GM12801 (cell line): Measurements from ENCODE around the gene PPP1R8.

ENCODE experiments used
- TF ChIP-seq, protein P1 (sequence below): IDR thresholded peaks from one replicate; pipeline ENCODE4 v1.5.1; 2011; ENCODE audit warnings: control low read depth; ENCODE audit not compliant: insufficient read length; ENCODE audit errors: extremely low read depth

Gene PPP1R8

DNA sequence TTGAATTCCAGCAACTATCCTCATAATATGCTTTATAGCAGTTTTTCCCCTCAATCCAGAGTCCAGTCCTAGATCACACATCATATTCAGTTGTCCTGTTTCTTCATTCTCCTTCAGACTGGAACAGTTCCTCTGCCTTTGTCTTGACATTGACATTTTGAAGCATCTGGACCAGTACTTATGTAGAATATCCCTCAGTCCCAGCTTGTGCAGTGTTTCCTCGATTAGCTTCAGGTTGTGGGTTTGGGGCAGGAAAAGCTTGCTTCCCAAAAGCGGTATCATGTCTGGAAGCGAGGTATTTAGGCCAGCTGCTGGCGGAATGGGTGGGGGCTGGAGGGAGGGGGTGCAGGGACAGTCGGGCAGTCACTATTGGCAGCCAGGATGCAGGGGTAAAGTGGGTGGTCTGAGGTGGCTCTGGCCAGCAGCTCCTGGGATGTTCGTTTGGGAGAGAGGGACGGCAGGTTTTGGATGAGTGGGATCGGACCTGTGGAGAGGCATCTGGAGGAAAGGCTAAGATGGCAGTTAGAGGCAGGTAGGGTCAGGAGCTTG, 48.3 kb downstream of the PPP1R8 start:
- TF ChIP-seq, protein P1, sequence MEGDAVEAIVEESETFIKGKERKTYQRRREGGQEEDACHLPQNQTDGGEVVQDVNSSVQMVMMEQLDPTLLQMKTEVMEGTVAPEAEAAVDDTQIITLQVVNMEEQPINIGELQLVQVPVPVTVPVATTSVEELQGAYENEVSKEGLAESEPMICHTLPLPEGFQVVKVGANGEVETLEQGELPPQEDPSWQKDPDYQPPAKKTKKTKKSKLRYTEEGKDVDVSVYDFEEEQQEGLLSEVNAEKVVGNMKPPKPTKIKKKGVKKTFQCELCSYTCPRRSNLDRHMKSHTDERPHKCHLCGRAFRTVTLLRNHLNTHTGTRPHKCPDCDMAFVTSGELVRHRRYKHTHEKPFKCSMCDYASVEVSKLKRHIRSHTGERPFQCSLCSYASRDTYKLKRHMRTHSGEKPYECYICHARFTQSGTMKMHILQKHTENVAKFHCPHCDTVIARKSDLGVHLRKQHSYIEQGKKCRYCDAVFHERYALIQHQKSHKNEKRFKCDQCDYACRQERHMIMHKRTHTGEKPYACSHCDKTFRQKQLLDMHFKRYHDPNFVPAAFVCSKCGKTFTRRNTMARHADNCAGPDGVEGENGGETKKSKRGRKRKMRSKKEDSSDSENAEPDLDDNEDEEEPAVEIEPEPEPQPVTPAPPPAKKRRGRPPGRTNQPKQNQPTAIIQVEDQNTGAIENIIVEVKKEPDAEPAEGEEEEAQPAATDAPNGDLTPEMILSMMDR = no peak

DNA sequence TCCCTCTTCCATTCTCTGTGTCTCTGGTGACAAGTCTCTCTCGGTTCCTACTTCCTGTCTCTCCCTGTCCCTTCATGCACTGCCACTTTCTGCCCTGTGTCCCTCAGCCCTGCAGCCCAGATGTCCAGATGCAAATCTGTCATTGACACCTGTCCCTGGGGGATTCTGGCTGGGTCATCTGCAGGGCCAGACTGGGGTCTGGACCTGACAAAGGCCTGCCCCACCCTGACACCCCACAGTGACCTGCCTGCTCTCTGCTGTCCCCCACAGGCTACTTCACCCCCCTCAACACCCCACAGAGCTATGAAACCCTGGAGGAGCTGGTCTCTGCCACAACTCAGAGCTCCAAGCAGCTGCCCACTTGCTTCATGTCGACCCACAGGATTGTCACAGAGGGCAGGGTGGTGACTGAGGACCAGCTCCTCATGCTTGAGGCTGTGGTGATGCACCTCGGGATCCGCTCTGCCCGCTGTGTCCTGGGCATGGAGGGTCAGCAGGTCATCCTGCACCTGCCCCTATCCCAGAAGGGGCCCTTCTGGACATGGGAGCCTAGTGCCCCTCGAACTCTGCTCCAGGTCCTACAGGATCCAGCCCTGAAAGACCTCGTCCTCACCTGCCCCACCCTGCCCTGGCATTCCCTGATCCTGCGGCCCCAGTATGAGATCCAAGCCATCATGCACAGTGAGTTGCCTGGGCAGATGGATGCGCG, 48.9 kb downstream of the PPP1R8 start:
- TF ChIP-seq, protein P1 = no peak

DNA sequence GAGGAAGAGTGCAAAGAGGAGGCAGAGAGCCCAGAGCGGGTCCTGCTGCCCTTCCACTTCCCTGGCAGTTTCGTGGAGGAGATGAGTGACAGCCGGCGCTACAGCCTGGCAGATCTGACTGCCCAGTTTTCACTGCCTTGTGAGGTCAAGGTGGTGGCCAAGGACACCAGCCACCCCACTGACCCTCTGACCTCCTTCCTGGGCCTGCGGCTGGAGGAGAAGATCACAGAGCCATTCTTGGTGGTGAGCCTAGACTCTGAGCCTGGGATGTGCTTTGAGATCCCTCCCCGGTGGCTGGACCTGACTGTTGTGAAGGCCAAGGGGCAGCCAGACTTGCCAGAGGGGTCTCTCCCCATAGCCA, 51.9 kb downstream of the PPP1R8 start:
- TF ChIP-seq, protein P1 = no peak

DNA sequence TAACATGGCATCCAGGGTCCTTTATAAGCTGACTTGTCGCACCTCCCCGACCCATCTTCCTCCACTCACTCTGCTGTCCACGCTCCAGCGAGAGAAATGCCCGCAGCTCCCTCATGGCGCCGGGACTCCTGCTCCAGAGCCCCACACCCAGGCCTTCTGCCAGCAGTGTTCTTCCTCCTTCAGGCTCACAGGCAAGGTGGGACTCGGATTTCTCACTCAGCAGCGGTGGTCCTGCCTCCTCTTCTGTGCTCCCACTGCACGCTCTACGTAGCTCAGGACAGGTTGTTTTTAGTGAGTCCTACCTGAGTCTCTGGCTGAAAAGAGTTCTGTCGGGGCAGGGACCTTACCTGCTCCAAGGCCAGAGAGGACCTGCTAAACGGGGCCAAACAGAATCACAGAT, 53.0 kb downstream of the PPP1R8 start:
- TF ChIP-seq, protein P1 = no peak

DNA sequence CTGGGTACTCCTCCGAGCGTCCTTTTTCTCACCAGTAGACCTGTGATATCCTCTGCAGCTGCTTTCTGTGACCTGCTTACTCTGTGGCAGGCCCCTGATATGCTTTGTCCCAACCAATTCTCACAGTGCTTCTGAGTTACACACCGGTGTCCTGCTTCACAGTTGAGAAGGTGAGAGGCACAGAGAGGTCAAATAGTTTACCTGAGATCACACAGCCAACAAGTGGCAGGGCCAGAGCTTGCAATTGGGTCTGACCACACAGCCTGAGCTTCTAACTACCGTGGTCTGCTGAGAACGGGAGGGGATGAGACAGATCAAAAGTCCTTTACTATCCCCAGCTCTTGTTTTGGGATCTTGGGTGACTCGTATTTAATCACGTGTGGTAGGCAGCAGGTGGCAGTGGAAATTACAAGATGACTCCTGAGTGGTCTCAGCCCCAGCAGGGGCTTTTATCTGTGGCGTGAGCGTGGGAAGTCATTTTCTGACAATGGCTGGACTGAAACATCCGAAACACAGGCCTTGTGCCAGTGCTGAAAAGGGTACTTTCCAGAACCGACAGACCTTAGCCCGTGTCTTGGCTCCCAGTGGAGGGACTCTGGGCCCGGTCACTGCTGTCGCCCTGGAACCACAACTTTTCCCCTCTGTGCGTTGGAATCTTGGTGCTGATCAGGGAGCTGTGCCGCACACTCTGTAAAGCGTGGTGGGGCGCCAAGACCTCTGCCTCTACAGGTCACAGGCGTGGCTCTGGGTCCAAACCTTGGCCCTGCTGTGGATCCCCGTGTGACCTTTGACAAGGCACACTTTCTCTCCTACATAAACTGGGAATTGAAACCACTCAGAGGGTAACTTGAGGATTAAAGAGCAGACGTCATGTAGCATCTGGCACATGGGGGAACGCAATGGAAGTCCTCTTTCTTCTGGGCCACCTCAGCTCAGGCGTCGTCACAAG, 53.7 kb downstream of the PPP1R8 start:
- TF ChIP-seq, protein P1 = no peak

DNA sequence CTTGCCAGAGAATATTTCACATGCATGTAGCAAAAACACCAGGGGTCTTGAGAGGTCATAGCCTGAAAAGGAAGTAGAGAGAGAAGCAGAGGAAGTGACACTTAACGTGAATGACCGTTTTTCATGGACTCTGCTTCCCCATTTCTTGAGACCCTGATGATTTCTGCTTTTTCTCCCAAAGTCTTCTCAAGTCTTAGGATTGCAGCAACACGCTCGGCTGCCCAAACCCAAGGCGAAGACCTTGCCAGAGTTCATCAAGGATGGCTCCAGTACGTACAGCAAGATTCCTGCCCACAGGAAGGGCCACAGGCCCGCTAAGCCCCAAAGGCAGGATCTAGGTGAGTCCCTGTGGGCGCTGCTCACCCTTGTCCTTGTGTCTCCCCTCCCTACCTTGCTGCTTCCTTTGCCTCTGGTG, 54.5 kb downstream of the PPP1R8 start:
- TF ChIP-seq, protein P1 = no peak

DNA sequence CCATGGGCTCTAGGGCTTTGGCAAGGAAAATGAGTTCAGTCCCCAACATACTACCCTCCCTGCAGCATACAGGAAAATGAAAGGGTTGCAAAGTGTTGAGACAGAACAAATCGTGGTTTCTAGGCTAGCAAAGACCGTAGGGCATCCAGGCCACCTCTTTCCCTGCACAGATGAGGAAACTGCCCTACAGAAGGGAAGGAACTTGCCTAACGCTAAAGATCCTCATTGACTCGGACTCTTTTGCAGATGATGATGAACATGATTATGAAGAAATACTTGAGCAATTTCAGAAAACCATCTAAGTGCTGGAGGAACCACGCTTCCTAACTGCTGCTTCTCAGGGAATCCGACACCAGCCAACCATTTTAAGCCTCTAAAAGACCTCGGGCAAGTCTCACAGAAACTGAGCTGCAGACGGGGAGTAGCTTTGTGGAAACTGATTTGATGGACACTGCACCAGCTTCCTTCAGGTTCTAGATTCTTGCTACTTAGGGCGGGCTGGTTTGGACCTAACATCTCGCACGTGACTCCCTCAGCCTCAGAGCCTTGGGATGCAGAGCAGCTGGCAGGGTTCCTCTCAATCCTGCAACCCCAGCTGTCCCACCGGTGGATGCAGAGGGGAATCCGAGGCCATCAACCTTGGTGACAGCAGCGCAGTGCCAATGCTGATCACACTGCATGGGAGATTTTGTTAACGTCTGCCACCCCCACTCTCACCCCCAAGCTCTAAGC, 55.2 kb downstream of the PPP1R8 start:
- TF ChIP-seq, protein P1 = no peak
